H1 (cell line): ENCODE data around the gene MRM2. TPM values are rescaled to one million over a fixed set of nuclear protein-coding genes. Genes with fewer than 3 reads are reported as not detected.

Source experiments
- CTCF ChIP-seq, 3 experiments: IDR thresholded peaks; 1 replicate in 2 of 3; 2 replicates in 1 of 3; pipeline versions ENCODE4 v1.5.1 to v1.6.1; 2011; ENCODE audit warnings: low read length in 3 of 3, mild to moderate bottlenecking in 3 of 3, inconsistent platforms in 2 of 3, low read depth in 1 of 3, moderate library complexity in 1 of 3; ENCODE audit not compliant: insufficient read depth in 1 of 3; ENCODE audit errors: control extremely low read depth in 1 of 3
- SIX5 ChIP-seq: IDR thresholded peaks from 2 replicates; pipeline ENCODE4 v1.6.1; 2011; ENCODE audit warnings: mild to moderate bottlenecking, low read depth, low read length
- polyA plus RNA-seq, 7 experiments: library from polyadenylated mRNA; depleted of rRNA in 3 of 7; stranded (reverse) in 5 of 7; unstranded in 2 of 7; fragments of >200 nt in 5 of 7; fragments of 200-250 nt in 2 of 7; gene quantifications; 1 replicate in 5 of 7; 2 replicates in 1 of 7; 4 replicates in 1 of 7; pipeline versions ENCODE4 v1.2.1 to v1.2.3, GENCODE V29; 2011 to 2013; ENCODE audit warnings: missing spikeins in 2 of 7, mixed read lengths in 2 of 7
- total RNA-seq: library from RNA; stranded (reverse); fragmentation: NEBNext Ultra II Directional; extraction: Animal tissue kit (Norgen Biotek cat#: 25700); gene quantifications from 2 replicates; pipeline ENCODE4 v1.2.1, GENCODE V29; 2021

MRM2 gene
- total and polyA plus RNA-seq, 2 of the 8 experiments (the other 6 are each of a cell fraction or from before 2014, with no cell fraction given) = 17.2 to 38.6 TPM

- no peak for TF ChIP-seq CTCF (IDR thresholded peaks at IDR 0.05; ENCODE audit: control extremely low read depth in 1 of 3, insufficient read depth in 1 of 3, low read depth in 1 of 3, low read length in 3 of 3)
- TF ChIP-seq SIX5 = no peak
These were observed 7.1 kb upstream of the MRM2 start (continued) for GRCh38 chr7:2248984-2249694.
